Naive thymus-derived CD8-positive, alpha-beta T cell (primary cell): ENCODE measurements around the gene ATP1B3. TPM values are rescaled to one million over a fixed set of nuclear protein-coding genes. Genes with fewer than 3 reads are reported as not detected.
"Not testable (repeated sequence)": the region's sequence is repeated elsewhere in the genome, so short reads cannot be mapped to it uniquely, and the experiment has no call there.

ENCODE experiments used
- ATAC-seq, 2 donors: fragments of 150-1000 bp; cut with Tn5 transposase in 1 of 2; sonication (Bioruptor Pico), chemical (Tn5 transposase) in 1 of 2; 1 replicate in 1 of 2; 2 replicates in 1 of 2; pipeline ENCODE4 v1.10.0; 2021; ENCODE audit warnings: mild to moderate bottlenecking in 2 of 2, moderate library complexity in 2 of 2
- POLR2A ChIA-PET: fragments of 350-600 bp; sonication (Branson Sonifier 250); formaldehyde crosslinking; loops from one replicate; lab custom pipeline; 2021; ENCODE audit warnings: antibody characterized with exemption; lab: Charles Lee
- DNase-seq, 10 donors: peaks; one replicate each; pipeline versions ENCODE4 v3.0.0 to v3.0.0-alpha.2; 2020 to 2022
- H3K27ac Mint-ChIP-seq, 10 donors: one replicate each; pipeline ENCODE4 v1.8.0; 2020 to 2022; ENCODE audit warnings: mild to moderate bottlenecking in 10 of 10, mixed read lengths in 10 of 10, moderate library complexity in 4 of 10, inconsistent platforms in 1 of 10
- H3K27me3 Mint-ChIP-seq, 5 donors: one replicate each; pipeline ENCODE4 v1.8.0; 2021 to 2022; ENCODE audit warnings: mixed read lengths in 5 of 5
- H3K36me3 Mint-ChIP-seq, 3 donors: one replicate each; pipeline ENCODE4 v1.8.0; 2020 to 2022; ENCODE audit warnings: mixed read lengths in 3 of 3, mild to moderate bottlenecking in 2 of 3, inconsistent platforms in 1 of 3
- H3K4me1 Mint-ChIP-seq, 4 donors: one replicate each; pipeline ENCODE4 v1.8.0; 2021 to 2022; ENCODE audit warnings: mixed read lengths in 4 of 4
- H3K4me3 Mint-ChIP-seq, 10 donors: one replicate each; pipeline ENCODE4 v1.8.0; 2020 to 2022; ENCODE audit warnings: mild to moderate bottlenecking in 10 of 10, mixed read lengths in 10 of 10, moderate library complexity in 6 of 10, inconsistent platforms in 1 of 10
- H3K9me3 Mint-ChIP-seq, 9 donors: one replicate each; pipeline ENCODE4 v1.8.0; 2020 to 2022; ENCODE audit warnings: mixed read lengths in 9 of 9, mild to moderate bottlenecking in 3 of 9, inconsistent platforms in 1 of 9, moderate library complexity in 1 of 9
- polyA plus RNA-seq, 3 donors: library from polyadenylated mRNA; unstranded; fragments of 300-500 nt; fragmentation: Illumina TruSeq; gene quantifications; one replicate each; pipeline ENCODE4 v1.2.3, GENCODE V29; 2021
- total RNA-seq, 8 experiments: library from RNA in 2 of 8; stranded (reverse) in 2 of 8; gene quantifications; one replicate each; pipeline ENCODE4 v1.2.3 and lab custom pipeline; 2021 to 2026

The ATP1B3 gene
- total and polyA plus RNA-seq, 5 experiments from 2014 or later: 25.6 to 104 (median 69.1) TPM

- DNase-seq: no peak
- Mint-ChIP-seq H3K4me3 (no peak overlapping the region), H3K27me3 (no peaks in the 10 kb centered on the region), H3K9me3 (no peaks in the 10 kb centered on the region), H3K27ac (no peak overlapping the region), H3K4me1 (no peaks in the 10 kb centered on the region), H3K36me3 (peaks cover 0 to 64% (median 32%) of the 10 kb centered on the region in 3 donors)
- POLR2A ChIA-PET: no interaction called here
- ATAC-seq: no peak
Measured at GRCh38 chr3:141963301-141963700, 86.9 kb downstream of the ATP1B3 start.

GRCh38 chr3:141965471-141965870, 89.0 kb downstream of the ATP1B3 start:
- no peak for ATAC-seq
- no peaks in the 10 kb centered on the region for H3K9me3 Mint-ChIP-seq
- H3K36me3 Mint-ChIP-seq: peaks cover 4 to 59% (median 21%) of the 10 kb centered on the region in 3 donors
- H3K4me1 Mint-ChIP-seq: no peaks in the 10 kb centered on the region
- POLR2A ChIA-PET: interaction anchor here (0.7 kb wide), 1 partner anchor 15 kb away, joined by 3 read pairs; no protein-coding TSS in a partner anchor
- no peaks in the 10 kb centered on the region for H3K27me3 Mint-ChIP-seq
- H3K27ac Mint-ChIP-seq: no peak overlapping the region
- DNase-seq: no peak
- H3K4me3 Mint-ChIP-seq: no peak overlapping the region

- H3K9me3 Mint-ChIP-seq: no peaks in the 10 kb centered on the region
- H3K4me1 Mint-ChIP-seq: no peaks in the 10 kb centered on the region
- POLR2A ChIA-PET: no interaction called here
- peaks cover 5 to 48% (median 11%) of the 10 kb centered on the region in 3 donors for H3K36me3 Mint-ChIP-seq
- DNase-seq (no peak), ATAC-seq (no peak)
- no peak overlapping the region for H3K4me3 Mint-ChIP-seq
- no peaks in the 10 kb centered on the region for H3K27me3 Mint-ChIP-seq
- H3K27ac Mint-ChIP-seq: peak overlapping the region in 2 of 10 donors; percentile 25 to 43
Measured at GRCh38 chr3:141969711-141970110, 93.3 kb downstream of the ATP1B3 start.

GRCh38 chr3:141971571-141971970, 95.1 kb downstream of the ATP1B3 start:
- ATAC-seq (no peak), DNase-seq (no peak)
- POLR2A ChIA-PET: no interaction called here
- peaks cover 5 to 50% (median 11%) of the 10 kb centered on the region in 3 donors for H3K36me3 Mint-ChIP-seq
- peak overlapping the region in 1 of 10 donors; percentile 32 for H3K27ac Mint-ChIP-seq
- no peaks in the 10 kb centered on the region for H3K9me3 Mint-ChIP-seq
- no peaks in the 10 kb centered on the region for H3K4me1 Mint-ChIP-seq
- H3K4me3 Mint-ChIP-seq: no peak overlapping the region
- no peaks in the 10 kb centered on the region for H3K27me3 Mint-ChIP-seq

- Mint-ChIP-seq H3K9me3 (no peaks in the 10 kb centered on the region), H3K27ac (peak overlapping the region in 1 of 10 donors; percentile 41), H3K4me3 (no peak overlapping the region), H3K36me3 (peaks cover 5 to 51% (median 11%) of the 10 kb centered on the region in 3 donors), H3K27me3 (no peaks in the 10 kb centered on the region), H3K4me1 (no peaks in the 10 kb centered on the region)
- no peak for DNase-seq
- no peak for ATAC-seq
- POLR2A ChIA-PET: no interaction called here
Measured at GRCh38 chr3:141972399-141972798, 96.0 kb downstream of the ATP1B3 start.

- peaks cover 5 to 46% (median 12%) of the 10 kb centered on the region in 3 donors for H3K36me3 Mint-ChIP-seq
- POLR2A ChIA-PET, ATAC-seq: not testable (repeated sequence)
Measured at GRCh38 chr3:141974777-141975176, 98.3 kb downstream of the ATP1B3 start.

More at GRCh38 chr3:141974777-141975176, 98.3 kb downstream of the ATP1B3 start:
- not testable (repeated sequence) for H3K27ac Mint-ChIP-seq, DNase-seq, H3K27me3 Mint-ChIP-seq, H3K4me1 Mint-ChIP-seq, H3K4me3 Mint-ChIP-seq, H3K9me3 Mint-ChIP-seq

Other genes with a start within 250 kb of the ATP1B3 start
- gene RNF7, start 138.3 kb upstream of the ATP1B3 start, total RNA-seq: 10 to 100 TPM; 52.5 to 54.5 TPM
- 100 to 1,000 TPM; 114 to 116 (median 115) TPM for gene RNF7, start 138.3 kb upstream of the ATP1B3 start, polyA plus RNA-seq
- gene GRK7, start 113.2 kb upstream of the ATP1B3 start, total RNA-seq: under 1 TPM; 0.42 to 0.44 TPM
- not detected for gene GRK7, start 113.2 kb upstream of the ATP1B3 start, polyA plus RNA-seq